WTC11 (cell line): Measurements from ENCODE around the gene PHACTR2. TPM values are rescaled to one million over a fixed set of nuclear protein-coding genes. Genes with fewer than 3 reads are reported as not detected.

Experiments used
- ATAC-seq: fragments of 200-7000 bp; cut with Tn5 transposase; 2 replicates; pipeline ENCODE4 v1.10.0; 2021; ENCODE audit warnings: mild to moderate bottlenecking, moderate library complexity
- CTCF ChIA-PET: fragments of 300-600 bp; sonication (Branson Sonifier 250); formaldehyde crosslinking; loops from one replicate; lab custom pipeline; 2021; ENCODE audit warnings: antibody characterized with exemption; lab: Charles Lee
- POLR2A ChIA-PET: fragments of 350-600 bp; sonication (Branson Sonifier 250); formaldehyde crosslinking; loops from one replicate; lab custom pipeline; 2021; ENCODE audit warnings: antibody characterized with exemption; lab: Charles Lee
- DNase-seq: peaks from one replicate; pipeline ENCODE4 v3.0.0; 2021; ENCODE audit warnings: low spot score
- H3K27ac Mint-ChIP-seq: 2 replicates; pipeline ENCODE4 v1.8.0; 2021; ENCODE audit warnings: mixed read lengths
- H3K27me3 Mint-ChIP-seq: 2 replicates; pipeline ENCODE4 v1.8.0; 2021; ENCODE audit warnings: low read depth, mild to moderate bottlenecking, moderate library complexity, mixed read lengths
- H3K36me3 Mint-ChIP-seq: 2 replicates; pipeline ENCODE4 v1.8.0; 2021; ENCODE audit warnings: mixed read lengths
- H3K4me1 Mint-ChIP-seq: 2 replicates; pipeline ENCODE4 v1.8.0; 2022; ENCODE audit warnings: mixed read lengths
- H3K4me3 Mint-ChIP-seq: 2 replicates; pipeline ENCODE4 v1.8.0; 2021; ENCODE audit warnings: mild to moderate bottlenecking, moderate library complexity, mixed read lengths
- H3K9me3 Mint-ChIP-seq: 2 replicates; pipeline ENCODE4 v1.8.0; 2021; ENCODE audit warnings: mixed read lengths
- ATF2 ChIP-seq: sonication (generic); formaldehyde crosslinking; IDR thresholded peaks from 2 replicates; pipeline ENCODE4 v1.8.1; 2022; ENCODE audit warnings: low read depth, missing genetic modification reagents, borderline replicate concordance
- EMX1 ChIP-seq: fragments of 250-450 bp; sonication (Bioruptor Pico); IDR thresholded peaks from 2 replicates; pipeline ENCODE4 v1.8.0; 2021; ENCODE audit warnings: mild to moderate bottlenecking
- JAZF1 ChIP-seq: fragments of 250-450 bp; sonication (Bioruptor Pico); IDR thresholded peaks from 2 replicates; pipeline ENCODE4 v1.9.0; 2021; ENCODE audit warnings: moderate library complexity, mild to moderate bottlenecking, inconsistent platforms
- NR2C2 ChIP-seq: sonication (generic); formaldehyde crosslinking; IDR thresholded peaks from 2 replicates; pipeline ENCODE4 v1.8.0; 2022; ENCODE audit warnings: mild to moderate bottlenecking, missing genetic modification reagents
- NR3C1 ChIP-seq: sonication (generic); formaldehyde crosslinking; conservative IDR thresholded peaks from 2 replicates; pipeline ENCODE4 v1.8.1; 2023; ENCODE audit warnings: low read depth, mild to moderate bottlenecking, missing genetic modification reagents
- OVOL2 ChIP-seq: fragments of 250-450 bp; sonication (Bioruptor Pico); IDR thresholded peaks from 2 replicates; pipeline ENCODE4 v1.9.0; 2021; ENCODE audit warnings: mild to moderate bottlenecking, borderline replicate concordance
- PREB ChIP-seq: sonication (generic); formaldehyde crosslinking; IDR thresholded peaks from 2 replicates; pipeline ENCODE4 v1.8.1; 2022; ENCODE audit warnings: mild to moderate bottlenecking, missing genetic modification reagents, moderate library complexity, borderline replicate concordance
- RORB ChIP-seq: fragments of 250-450 bp; sonication (Bioruptor Pico); IDR thresholded peaks from 2 replicates; pipeline ENCODE4 v1.9.0; 2021; ENCODE audit warnings: mild to moderate bottlenecking
- SOX15 ChIP-seq: fragments of 250-450 bp; sonication (Bioruptor Pico); IDR thresholded peaks from 2 replicates; pipeline ENCODE4 v1.9.0; 2021; ENCODE audit warnings: mild to moderate bottlenecking
- TEAD1 ChIP-seq: sonication (generic); formaldehyde crosslinking; IDR thresholded peaks from 2 replicates; pipeline ENCODE4 v1.8.0; 2022; ENCODE audit warnings: mild to moderate bottlenecking, missing genetic modification reagents
- TP53 ChIP-seq: sonication (generic); formaldehyde crosslinking; IDR thresholded peaks from 2 replicates; pipeline ENCODE4 v1.8.1; 2023; ENCODE audit warnings: mild to moderate bottlenecking, missing genetic modification reagents
- USF1 ChIP-seq: sonication (generic); formaldehyde crosslinking; IDR thresholded peaks from 2 replicates; pipeline ENCODE4 v1.8.0; 2022; ENCODE audit warnings: mild to moderate bottlenecking, missing genetic modification reagents
- ZMAT4 ChIP-seq: fragments of 250-450 bp; sonication (Bioruptor Pico); IDR thresholded peaks from 2 replicates; pipeline ENCODE4 v1.9.0; 2021; ENCODE audit warnings: mild to moderate bottlenecking
- ZNF121 ChIP-seq: sonication (generic); formaldehyde crosslinking; IDR thresholded peaks from 2 replicates; pipeline ENCODE4 v1.8.0; 2023; ENCODE audit warnings: missing genetic modification reagents
- ZNF219 ChIP-seq: sonication (generic); formaldehyde crosslinking; IDR thresholded peaks from 2 replicates; pipeline ENCODE4 v1.8.0; 2023; ENCODE audit warnings: missing genetic modification reagents, mild to moderate bottlenecking, borderline replicate concordance
- ZNF317 ChIP-seq: sonication (generic); formaldehyde crosslinking; IDR thresholded peaks from 2 replicates; pipeline ENCODE4 v1.8.1; 2023; ENCODE audit warnings: low read depth, mild to moderate bottlenecking, moderate library complexity, missing genetic modification reagents, borderline replicate concordance
- ZNF423 ChIP-seq: fragments of 250-450 bp; sonication (Bioruptor Pico); IDR thresholded peaks from 2 replicates; pipeline ENCODE4 v2.1.2; 2022; ENCODE audit warnings: mild to moderate bottlenecking, moderate library complexity
- total RNA-seq: library from RNA; stranded (reverse); gene quantifications from 3 replicates; pipeline ENCODE4 v1.2.3, GENCODE V29; 2021
- TF ChIP-seq, protein P1 (sequence below): sonication (generic); formaldehyde crosslinking; IDR thresholded peaks from 2 replicates; pipeline ENCODE4 v1.8.1; 2023; ENCODE audit warnings: mild to moderate bottlenecking, missing genetic modification reagents

PHACTR2 gene
- total RNA-seq, 1 experiment from 2014 or later = 90.5 TPM

DNA sequence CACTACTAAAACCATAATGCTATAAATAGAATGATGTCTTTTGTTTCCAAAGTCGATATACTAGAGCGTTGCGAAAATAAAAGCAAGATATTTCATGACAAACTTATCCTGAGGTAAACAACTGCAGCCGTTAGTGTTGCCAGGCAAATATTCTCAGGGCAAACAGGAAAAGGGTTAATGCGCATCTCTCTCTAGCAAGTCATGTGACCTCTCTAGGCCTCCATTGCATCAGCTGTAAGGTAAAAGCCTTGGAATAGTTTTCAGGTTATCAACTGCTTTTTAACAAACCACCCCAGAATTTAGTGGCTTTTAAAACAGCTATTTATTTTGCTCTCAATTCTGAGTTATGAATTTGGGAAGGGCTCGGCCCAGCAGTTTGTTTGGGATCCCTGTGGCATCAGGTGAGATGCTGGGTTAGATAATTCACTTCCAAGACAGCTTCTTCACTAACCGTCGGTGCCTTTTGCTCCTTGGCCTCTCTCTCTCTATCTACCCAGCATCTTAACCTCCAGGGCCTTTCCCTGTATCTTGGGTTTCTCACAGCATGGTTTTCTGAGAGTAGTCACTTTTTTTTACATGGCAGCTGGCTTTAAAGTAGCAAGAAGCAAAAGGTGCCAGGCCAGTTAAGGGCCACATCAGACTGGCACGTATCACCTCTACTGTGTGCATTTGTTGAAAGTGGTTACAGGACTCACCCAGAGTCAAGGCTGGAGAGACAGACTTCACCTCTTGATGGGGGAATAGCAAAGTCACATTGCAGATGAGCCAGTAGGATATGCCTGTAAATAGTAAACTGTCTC is 126.2 kb downstream of the PHACTR2 start (continued):
- TF ChIP-seq ZMAT4 (CRISPR knock-in tag) = no peak
- TF ChIP-seq OVOL2 (CRISPR knock-in tag) = no peak
- TF ChIP-seq RORB (CRISPR knock-in tag) = no peak
- TF ChIP-seq, protein P1, sequence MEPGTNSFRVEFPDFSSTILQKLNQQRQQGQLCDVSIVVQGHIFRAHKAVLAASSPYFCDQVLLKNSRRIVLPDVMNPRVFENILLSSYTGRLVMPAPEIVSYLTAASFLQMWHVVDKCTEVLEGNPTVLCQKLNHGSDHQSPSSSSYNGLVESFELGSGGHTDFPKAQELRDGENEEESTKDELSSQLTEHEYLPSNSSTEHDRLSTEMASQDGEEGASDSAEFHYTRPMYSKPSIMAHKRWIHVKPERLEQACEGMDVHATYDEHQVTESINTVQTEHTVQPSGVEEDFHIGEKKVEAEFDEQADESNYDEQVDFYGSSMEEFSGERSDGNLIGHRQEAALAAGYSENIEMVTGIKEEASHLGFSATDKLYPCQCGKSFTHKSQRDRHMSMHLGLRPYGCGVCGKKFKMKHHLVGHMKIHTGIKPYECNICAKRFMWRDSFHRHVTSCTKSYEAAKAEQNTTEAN (CRISPR knock-in tag) = no peak
- TF ChIP-seq PREB = no peak
- no peak for TF ChIP-seq JAZF1 (CRISPR knock-in tag)

DNA sequence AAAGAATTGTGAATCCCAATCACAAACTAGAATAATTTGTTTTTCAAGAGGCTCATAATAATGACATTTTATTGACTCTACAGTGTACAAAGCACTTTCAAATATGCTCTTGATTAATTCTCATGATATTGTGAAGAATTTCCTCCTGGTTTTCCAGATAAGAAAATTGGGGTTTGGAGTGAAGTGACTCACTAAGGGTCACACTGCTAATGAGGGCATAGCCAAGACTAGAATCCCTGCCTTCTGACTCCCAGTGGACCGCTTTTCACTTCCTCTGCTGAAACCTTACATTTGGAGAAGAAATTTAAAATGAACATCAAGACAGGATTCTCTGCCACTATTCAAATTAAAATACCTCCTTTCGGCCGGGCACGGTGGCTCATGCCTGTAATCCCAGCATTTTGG is 127.1 kb downstream of the PHACTR2 start:
- DNase-seq = no peak
- H3K4me1 Mint-ChIP-seq = peaks cover 22% of the 10 kb centered on the region
- ChIA-PET CTCF (no interaction called here), POLR2A (interaction anchor here (0.7 kb wide), 1 partner anchor 12 kb away, joined by 4 read pairs; no protein-coding TSS in a partner anchor)
- no peak for ATAC-seq
- H3K4me3 Mint-ChIP-seq = no peak overlapping the region
- TF ChIP-seq ZNF423 (CRISPR knock-in tag) = no peak
- no peak for TF ChIP-seq ZNF317 (CRISPR knock-in tag)
- TF ChIP-seq ZNF121 = no peak
- no peak for TF ChIP-seq SOX15 (CRISPR knock-in tag)
- TF ChIP-seq PREB = no peak
- no peak for TF ChIP-seq TEAD1
- no peak for TF ChIP-seq ZNF219 (CRISPR knock-in tag)
- TF ChIP-seq ATF2 (CRISPR knock-in tag) = no peak
- no peak for TF ChIP-seq USF1 (CRISPR knock-in tag)
- TF ChIP-seq NR3C1 (CRISPR knock-in tag) = no peak
- TF ChIP-seq EMX1 (CRISPR knock-in tag) = no peak
- no peak for TF ChIP-seq NR2C2
- TF ChIP-seq TP53 (CRISPR knock-in tag) = no peak
- H3K27ac Mint-ChIP-seq = peak overlapping the region; percentile 55
- peaks cover 12% of the 10 kb centered on the region for H3K9me3 Mint-ChIP-seq
- no peaks in the 10 kb centered on the region for H3K27me3 Mint-ChIP-seq
- H3K36me3 Mint-ChIP-seq = peaks cover 52% of the 10 kb centered on the region
